ENCODE data around the gene TTC28. TPM values are rescaled to one million over a fixed set of nuclear protein-coding genes. Genes with fewer than 3 reads are reported as not detected.

The TTC28 gene
- total and polyA plus RNA-seq, 7 donors, result 0.23 to 102 (median 46.1) TPM

GRCh38 chr22:28245579-28246224 is 433.9 kb downstream of the TTC28 start:
- Histone ChIP-seq H3K36me3 (no peaks in the 10 kb centered on the region), H3K27me3 (no peaks in the 10 kb centered on the region), H3K4me3 (no peak overlapping the region), H3K9me3 (no peaks in the 10 kb centered on the region), H3K27ac (no peak overlapping the region), H3K4me1 (peaks cover 0 to 35% (median 11%) of the 10 kb centered on the region in 4 donors)
- DNase-seq, result no peak
- WGBS, 2 donors, result 39 to 71% methylated on average over 5 of the region's 5 CpGs
- intact Hi-C loops (cut with DNase I), result no loop called here
- TF ChIP-seq POLR2AphosphoS5 (IDR thresholded peaks at IDR 0.05), result no peak
- no peak for TF ChIP-seq EP300 (IDR thresholded peaks at IDR 0.05)
- TF ChIP-seq POLR2A (IDR thresholded peaks at IDR 0.05), result no peak
- TF ChIP-seq, protein P1, sequence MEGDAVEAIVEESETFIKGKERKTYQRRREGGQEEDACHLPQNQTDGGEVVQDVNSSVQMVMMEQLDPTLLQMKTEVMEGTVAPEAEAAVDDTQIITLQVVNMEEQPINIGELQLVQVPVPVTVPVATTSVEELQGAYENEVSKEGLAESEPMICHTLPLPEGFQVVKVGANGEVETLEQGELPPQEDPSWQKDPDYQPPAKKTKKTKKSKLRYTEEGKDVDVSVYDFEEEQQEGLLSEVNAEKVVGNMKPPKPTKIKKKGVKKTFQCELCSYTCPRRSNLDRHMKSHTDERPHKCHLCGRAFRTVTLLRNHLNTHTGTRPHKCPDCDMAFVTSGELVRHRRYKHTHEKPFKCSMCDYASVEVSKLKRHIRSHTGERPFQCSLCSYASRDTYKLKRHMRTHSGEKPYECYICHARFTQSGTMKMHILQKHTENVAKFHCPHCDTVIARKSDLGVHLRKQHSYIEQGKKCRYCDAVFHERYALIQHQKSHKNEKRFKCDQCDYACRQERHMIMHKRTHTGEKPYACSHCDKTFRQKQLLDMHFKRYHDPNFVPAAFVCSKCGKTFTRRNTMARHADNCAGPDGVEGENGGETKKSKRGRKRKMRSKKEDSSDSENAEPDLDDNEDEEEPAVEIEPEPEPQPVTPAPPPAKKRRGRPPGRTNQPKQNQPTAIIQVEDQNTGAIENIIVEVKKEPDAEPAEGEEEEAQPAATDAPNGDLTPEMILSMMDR (IDR thresholded peaks at IDR 0.05), result no peak

DNA sequence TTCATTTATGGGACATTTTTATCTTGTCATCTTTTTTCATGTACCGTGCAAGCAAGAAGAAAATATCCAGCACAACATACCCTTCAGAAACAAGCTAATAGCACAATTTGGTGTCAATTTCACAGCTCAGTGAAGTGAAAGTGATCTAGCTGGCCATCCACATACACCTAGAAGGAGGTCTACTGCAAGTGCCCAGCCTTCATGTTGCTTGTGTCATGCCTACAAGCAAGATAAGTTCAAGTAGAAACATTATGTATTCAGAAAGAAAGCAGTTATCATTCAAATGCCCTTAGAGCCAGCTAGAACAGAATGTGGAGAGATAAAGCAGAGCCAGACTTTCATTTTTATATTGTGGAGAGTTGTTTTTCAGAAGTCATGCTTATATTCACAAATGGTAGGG is 434.9 kb downstream of the TTC28 start:
- no peak for DNase-seq

DNA sequence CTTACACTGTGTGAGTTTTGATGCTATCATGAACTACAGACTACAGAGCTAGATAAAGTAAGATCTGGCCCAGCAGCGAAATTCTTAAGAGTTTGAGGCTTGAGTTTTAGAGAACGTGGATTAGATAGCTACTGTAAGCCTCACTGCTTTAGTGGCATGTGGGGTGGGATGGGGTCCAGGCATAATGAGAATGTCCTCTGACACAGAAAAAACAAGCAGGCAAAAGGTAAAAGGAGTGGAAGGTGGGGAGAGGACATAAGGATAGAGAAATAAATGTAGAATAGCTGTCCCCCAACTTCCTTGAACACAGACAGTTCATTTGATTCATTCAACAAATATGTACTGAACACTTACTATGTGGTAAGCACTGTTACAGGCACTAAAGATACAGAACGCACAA is 436.1 kb downstream of the TTC28 start:
- Histone ChIP-seq H3K9me3 (no peaks in the 10 kb centered on the region), H3K4me3 (no peak overlapping the region), H3K27me3 (no peaks in the 10 kb centered on the region), H3K4me1 (peaks cover 0 to 35% (median 11%) of the 10 kb centered on the region in 4 donors), H3K27ac (no peak overlapping the region), H3K36me3 (no peaks in the 10 kb centered on the region)
- TF ChIP-seq EP300 (IDR thresholded peaks at IDR 0.05), result no peak
- TF ChIP-seq POLR2A (IDR thresholded peaks at IDR 0.05), result no peak
- TF ChIP-seq, protein P1 (IDR thresholded peaks at IDR 0.05), result no peak
- TF ChIP-seq POLR2AphosphoS5 (IDR thresholded peaks at IDR 0.05), result no peak
- intact Hi-C loops (cut with DNase I), result no loop called here
- WGBS, 2 donors, result 88 to 90% methylated on average over 3 of the region's 3 CpGs
- no peak for DNase-seq

More for the DNA sequence above, 434.9 kb downstream of the TTC28 start:
- no peaks in the 10 kb centered on the region for H3K9me3 ChIP-seq
- no peaks in the 10 kb centered on the region for H3K27me3 ChIP-seq
- H3K27ac ChIP-seq, result no peak overlapping the region
- H3K4me3 ChIP-seq, result no peak overlapping the region
- WGBS, 2 donors, result 88 to 96% methylated on average over 1 of the region's 1 CpG
- peaks cover 0 to 35% (median 11%) of the 10 kb centered on the region in 4 donors for H3K4me1 ChIP-seq
- intact Hi-C loops (cut with DNase I), result no loop called here
- TF ChIP-seq POLR2AphosphoS5 (IDR thresholded peaks at IDR 0.05) (no peak), POLR2A (IDR thresholded peaks at IDR 0.05) (no peak), EP300 (IDR thresholded peaks at IDR 0.05) (no peak)
- TF ChIP-seq, protein P1 (IDR thresholded peaks at IDR 0.05), result no peak
- no peaks in the 10 kb centered on the region for H3K36me3 ChIP-seq

GRCh38 chr22:28241656-28242290 is 437.9 kb downstream of the TTC28 start:
- DNase-seq, result no peak
- Histone ChIP-seq H3K27me3 (no peaks in the 10 kb centered on the region), H3K36me3 (no peaks in the 10 kb centered on the region), H3K4me1 (peaks cover 0 to 27% (median 11%) of the 10 kb centered on the region in 4 donors), H3K4me3 (no peak overlapping the region), H3K27ac (no peak overlapping the region), H3K9me3 (no peaks in the 10 kb centered on the region)
- TF ChIP-seq EP300 (IDR thresholded peaks at IDR 0.05) (no peak), POLR2A (IDR thresholded peaks at IDR 0.05) (no peak), POLR2AphosphoS5 (IDR thresholded peaks at IDR 0.05) (no peak)
- TF ChIP-seq, protein P1 (IDR thresholded peaks at IDR 0.05), result no peak
- WGBS, 2 donors, result 88 to 94% methylated on average over 5 of the region's 5 CpGs
- intact Hi-C loops (cut with DNase I), result no loop called here

All from sigmoid colon (tissue), 7 donors.